ENCODE data around the gene RASAL2.
A peak's percentile ranks its signal among the peaks of the same experiment; 100 is the strongest.
"Not testable (repeated sequence)": the region's sequence is repeated elsewhere in the genome, so short reads cannot be mapped to it uniquely, and the experiment has no call there.

Gene RASAL2

GRCh38 chr1:178119628-178120027 is 25.7 kb downstream of the RASAL2 start:
- DNase-seq (ENCODE audit: low spot score) = no peak

DNA sequence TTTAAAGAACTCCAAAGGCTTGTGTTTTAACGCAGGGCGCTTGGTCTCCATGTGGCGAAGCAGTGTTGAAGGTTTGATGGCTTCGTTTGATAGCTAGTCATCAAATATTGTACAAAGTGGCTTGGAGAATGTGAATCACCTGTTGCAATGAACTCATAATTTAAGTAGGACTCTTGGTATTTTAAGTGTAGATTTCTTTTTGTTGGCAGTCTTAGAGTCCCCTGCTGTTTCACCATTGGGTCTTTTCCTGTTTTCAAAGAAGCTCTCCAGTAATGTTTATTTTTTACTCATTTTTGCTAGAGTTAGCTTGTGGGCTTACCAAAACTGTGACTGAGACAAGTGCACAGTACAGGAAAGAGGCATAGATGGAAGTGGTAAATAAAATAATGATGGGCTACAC is 26.2 kb downstream of the RASAL2 start:
- DNase-seq (ENCODE audit: low spot score) = no peak

GRCh38 chr1:178120520-178121052 is 26.7 kb downstream of the RASAL2 start:
- not testable (repeated sequence) for DNase-seq (ENCODE audit: low spot score)

DNA sequence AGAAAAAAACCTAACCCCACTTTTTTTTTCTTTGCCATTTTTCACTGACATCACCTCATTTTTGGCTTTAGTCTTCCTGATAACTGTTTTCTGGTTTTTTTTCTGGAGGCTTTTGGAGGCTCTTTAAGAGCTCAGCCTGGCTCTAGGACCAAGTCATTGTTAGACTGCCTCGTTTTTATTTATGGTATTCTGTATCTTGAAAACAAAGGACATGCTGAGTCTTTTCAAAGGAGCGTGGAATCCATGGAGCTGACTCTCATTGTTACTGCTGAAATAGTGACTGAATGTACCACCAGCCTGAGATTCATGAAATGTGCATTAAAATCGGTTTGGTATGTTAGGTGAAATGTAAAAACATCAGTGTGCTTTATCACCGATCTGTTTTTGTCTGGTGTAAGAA is 28.0 kb downstream of the RASAL2 start:
- no peak for DNase-seq (ENCODE audit: low spot score)

DNA sequence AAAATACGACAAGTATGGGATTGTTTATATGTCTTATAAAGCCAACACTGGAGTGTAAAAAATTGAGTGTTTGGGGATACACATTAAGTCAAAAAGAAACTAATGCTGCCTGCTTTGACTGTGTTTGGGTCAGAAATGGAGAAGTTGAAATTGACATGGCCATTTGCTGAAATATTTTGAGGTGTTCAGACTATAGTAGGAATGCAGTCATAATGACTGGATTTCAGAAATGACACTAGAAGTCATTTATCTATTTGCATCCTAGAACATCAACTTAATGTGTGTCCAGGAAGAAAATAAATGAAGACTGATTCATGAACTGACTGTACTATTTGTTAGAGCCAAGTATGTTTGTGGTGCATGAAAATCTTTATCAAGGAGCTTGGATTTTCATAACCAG is 28.4 kb downstream of the RASAL2 start:
- DNase-seq (ENCODE audit: low spot score) = no peak

- DNase-seq (ENCODE audit: low spot score) = no peak
Observed at GRCh38 chr1:178124115-178124514, 30.2 kb downstream of the RASAL2 start.

DNA sequence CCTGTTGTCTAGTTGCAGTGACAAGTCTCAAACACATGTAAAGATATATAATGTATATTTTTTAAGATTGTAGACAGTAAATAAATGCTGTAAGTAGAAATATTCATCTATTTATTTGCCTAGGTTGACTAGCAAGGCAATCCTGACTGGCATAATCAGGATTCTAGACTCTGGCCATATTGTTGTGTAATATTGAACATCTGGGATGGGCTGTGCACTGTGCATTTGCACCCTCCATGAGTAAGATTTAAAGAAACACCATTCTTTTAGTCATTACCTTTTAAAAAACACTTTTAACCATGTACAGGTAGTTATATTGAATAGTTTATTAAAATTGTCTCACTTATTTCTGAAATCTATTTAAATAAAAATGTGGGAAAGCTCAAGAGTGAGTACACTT is 32.4 kb downstream of the RASAL2 start:
- no peak for DNase-seq (ENCODE audit: low spot score)

DNA sequence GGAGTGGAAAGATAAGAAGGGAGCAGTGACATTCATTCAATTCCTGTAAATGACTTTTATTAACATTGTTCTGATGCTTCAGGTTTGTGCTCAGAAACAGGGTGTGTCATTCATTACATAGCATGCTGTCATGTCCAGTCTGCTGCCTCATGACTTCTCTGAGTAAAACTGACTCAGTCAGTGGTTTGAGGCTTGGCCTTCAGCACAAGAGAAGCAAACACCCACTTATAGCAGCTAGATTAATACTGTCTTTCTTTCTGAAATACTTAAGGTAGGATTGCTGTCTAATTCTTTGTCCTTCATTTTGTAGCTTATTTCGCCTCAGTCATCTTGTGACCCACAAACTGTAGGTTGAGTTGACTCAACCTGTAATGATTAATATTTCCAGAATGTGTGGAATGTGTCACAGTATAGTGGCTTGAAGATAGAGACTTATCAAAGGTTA is 32.9 kb downstream of the RASAL2 start:
- peak; percentile 68 for DNase-seq (ENCODE audit: low spot score)

DNA sequence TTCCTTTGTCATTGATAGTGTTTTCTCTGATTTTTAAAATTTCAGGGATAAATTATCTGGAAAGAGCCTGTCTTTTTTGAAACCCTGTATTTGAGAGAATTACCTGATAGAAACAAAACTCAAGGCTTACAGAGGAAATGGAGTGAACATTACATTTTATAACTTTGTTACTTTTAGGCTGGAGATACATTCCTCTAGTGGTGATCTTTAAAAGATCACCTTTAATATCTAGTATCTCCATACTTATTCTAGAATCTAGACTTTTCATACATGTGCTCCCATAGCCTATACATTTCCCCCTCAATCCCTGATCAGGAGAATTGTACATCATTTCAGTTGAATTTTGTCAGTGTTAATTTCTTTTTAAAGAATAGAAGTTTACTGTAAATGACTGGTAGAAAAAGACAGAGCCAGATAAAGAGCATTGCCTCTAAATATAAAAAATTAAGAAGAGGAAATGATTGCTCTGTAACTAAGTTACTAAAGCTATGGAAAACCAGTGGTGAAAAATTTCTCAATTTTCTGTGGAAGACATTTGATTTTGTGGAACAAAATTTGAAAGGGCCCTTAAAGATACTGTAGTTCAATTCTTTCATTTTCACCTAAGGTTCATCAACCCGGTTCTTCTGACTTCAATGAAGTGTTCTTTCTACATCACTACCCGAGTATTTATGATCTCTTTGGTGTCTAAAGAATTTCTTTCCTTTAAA is 33.7 kb downstream of the RASAL2 start:
- no peak for DNase-seq (ENCODE audit: low spot score)

- DNase-seq (ENCODE audit: low spot score) = no peak
Observed at GRCh38 chr1:178133239-178133989, 39.5 kb downstream of the RASAL2 start.

DNA sequence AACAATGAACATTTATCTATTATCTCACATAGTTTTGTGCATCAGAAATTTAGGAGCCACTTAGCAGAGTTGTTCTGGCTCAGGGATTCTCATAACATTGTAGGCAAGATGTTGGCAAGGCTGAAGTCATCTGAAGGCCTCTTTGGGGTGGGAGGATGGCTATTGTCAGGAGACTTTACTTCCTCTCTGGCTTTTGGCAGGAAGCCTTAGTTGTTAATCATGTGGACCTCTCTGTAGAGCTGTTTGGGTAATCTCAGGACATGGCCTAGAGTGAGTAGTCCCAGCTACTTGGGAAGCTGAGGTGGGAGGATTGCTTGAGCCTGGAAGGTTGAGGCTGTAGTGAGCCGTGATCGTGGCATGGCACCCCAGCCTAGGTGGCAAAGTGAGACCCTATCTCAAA is 40.2 kb downstream of the RASAL2 start:
- no peak for DNase-seq (ENCODE audit: low spot score)

GRCh38 chr1:178137238-178137637 is 43.3 kb downstream of the RASAL2 start:
- DNase-seq (ENCODE audit: low spot score) = no peak

GRCh38 chr1:178142806-178143205 is 48.9 kb downstream of the RASAL2 start:
- DNase-seq (ENCODE audit: low spot score) = no peak

GRCh38 chr1:178143730-178144690 is 50.1 kb downstream of the RASAL2 start:
- DNase-seq (ENCODE audit: low spot score) = no peak

- no peak for DNase-seq (ENCODE audit: low spot score)
Observed at GRCh38 chr1:178145605-178146004, 51.7 kb downstream of the RASAL2 start.

- no peak for DNase-seq (ENCODE audit: low spot score)
Observed at GRCh38 chr1:178146436-178146835, 52.5 kb downstream of the RASAL2 start.

DNA sequence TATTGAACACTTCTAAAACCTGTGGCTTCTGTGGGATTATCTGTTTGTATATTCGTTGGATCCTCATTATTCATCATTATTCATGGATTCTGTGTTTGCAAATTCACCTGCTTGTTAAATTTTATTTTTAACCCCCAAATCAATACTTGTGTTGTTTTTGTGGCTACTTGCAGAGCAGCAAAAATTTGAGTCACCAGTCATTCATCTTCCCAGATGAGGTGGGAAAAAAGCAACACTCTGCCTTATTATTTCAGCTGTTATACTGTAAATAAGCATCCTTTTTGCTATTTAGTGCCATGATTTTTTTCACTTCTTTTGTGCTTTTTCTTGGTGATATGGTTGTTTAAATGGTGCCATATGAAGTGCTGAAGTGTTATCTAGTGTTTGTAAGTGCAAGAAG is 56.7 kb downstream of the RASAL2 start:
- no peak for DNase-seq (ENCODE audit: low spot score)

DNA sequence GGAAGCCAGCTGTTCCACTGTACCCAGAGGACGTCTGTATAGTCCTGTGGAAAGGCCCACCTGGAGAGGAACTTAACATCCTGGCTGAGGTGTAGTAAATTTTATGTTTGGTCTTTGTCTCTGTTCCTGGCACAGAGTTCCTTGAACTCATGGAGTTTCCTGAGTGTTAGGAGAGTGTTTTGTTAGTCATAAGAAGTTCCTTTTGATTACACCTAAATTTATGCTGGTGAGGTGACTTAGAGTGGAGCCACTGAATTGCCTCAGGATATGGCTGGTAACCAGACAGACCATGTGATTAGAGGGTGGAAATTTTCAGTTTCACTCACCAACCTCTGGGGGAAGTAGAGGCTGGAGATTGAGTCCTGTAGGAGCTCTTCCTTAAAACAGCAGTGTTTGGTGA is 57.9 kb downstream of the RASAL2 start:
- DNase-seq (ENCODE audit: low spot score) = no peak

GRCh38 chr1:178155481-178156255 is 61.8 kb downstream of the RASAL2 start:
- no peak for DNase-seq (ENCODE audit: low spot score)

- DNase-seq (ENCODE audit: low spot score) = no peak
Observed at GRCh38 chr1:178160736-178161475, 67.0 kb downstream of the RASAL2 start.

DNA sequence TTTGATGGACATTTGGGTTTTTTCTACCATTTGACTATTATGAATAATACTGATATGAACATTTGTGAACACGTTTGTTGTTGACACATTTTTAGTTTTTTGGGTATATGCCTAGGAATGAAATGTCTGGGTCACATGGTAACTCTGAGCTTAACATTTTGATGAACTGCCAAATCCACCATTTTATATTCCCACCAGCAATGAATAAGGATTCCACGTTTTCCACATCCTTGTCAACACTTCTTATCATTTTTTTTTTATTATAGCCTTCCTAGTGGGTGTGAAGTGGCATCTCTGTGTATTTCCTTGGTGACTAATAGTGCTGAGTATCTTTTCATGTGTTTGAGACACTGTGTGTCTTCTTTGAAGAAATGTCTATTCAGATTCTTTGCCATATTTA is 67.6 kb downstream of the RASAL2 start:
- DNase-seq (ENCODE audit: low spot score) = no peak
